Activated T-helper 2 cell treated with anti-CD3 and anti-CD28 coated beads, Interferon-gamma antibody, Interleukin-2, Interleukin-4, amounts not matched to agents 10 μg/mL and 5 μg/mL and 100 μg/mL, durations not matched to agents 14 hours and 24 hours and 36 hours (primary cell): ENCODE results near the gene RPL32. TPM values are rescaled to one million over a fixed set of nuclear protein-coding genes. Genes with fewer than 3 reads are reported as not detected.
"Not testable (repeated sequence)": the region's sequence is repeated elsewhere in the genome, so short reads cannot be mapped to it uniquely, and the experiment has no call there.

ENCODE experiments used
- DNase-seq: peaks from one replicate; pipeline ENCODE4 v3.0.0; 2021; ENCODE audit warnings: low spot score
- H3K27ac Mint-ChIP-seq: one replicate; pipeline ENCODE4 v1.8.0; 2021; ENCODE audit warnings: mixed read lengths
- H3K27me3 Mint-ChIP-seq: one replicate; pipeline ENCODE4 v1.8.0; 2021; ENCODE audit warnings: low read depth, mixed read lengths
- H3K36me3 Mint-ChIP-seq: one replicate; pipeline ENCODE4 v1.8.0; 2021; ENCODE audit warnings: low read depth, mixed read lengths
- H3K4me1 Mint-ChIP-seq: one replicate; pipeline ENCODE4 v1.8.0; 2021; ENCODE audit warnings: low read depth, mixed read lengths
- H3K4me3 Mint-ChIP-seq: one replicate; pipeline ENCODE4 v1.8.0; 2021; ENCODE audit warnings: low read depth, mild to moderate bottlenecking, moderate library complexity, mixed read lengths
- H3K9me3 Mint-ChIP-seq: one replicate; pipeline ENCODE4 v1.8.0; 2021; ENCODE audit warnings: mixed read lengths
- intact Hi-C: fragments of 100-400 bp; cut with micrococcal nuclease; formaldehyde crosslinking; loops from one replicate; pipeline ENCODE4 v1.15.1; 2023
- total RNA-seq: library from RNA; stranded (reverse); gene quantifications from 2 replicates; pipeline ENCODE4 v1.2.3, GENCODE V29; 2022

Gene RPL32
- total RNA-seq, 1 donor from 2014 or later: 2,053 TPM

GRCh38 chr3:12787967-12788690 lies 53.2 kb downstream of the RPL32 start:
- not testable (repeated sequence) for H3K27ac Mint-ChIP-seq, H3K36me3 Mint-ChIP-seq, DNase-seq, H3K4me1 Mint-ChIP-seq, H3K9me3 Mint-ChIP-seq, H3K4me3 Mint-ChIP-seq
- intact Hi-C loops: loop anchor here (1.0 kb wide), 2 partner anchors 22 to 104 kb away; no protein-coding TSS in a partner anchor
- peaks cover 20% of the 10 kb centered on the region for H3K27me3 Mint-ChIP-seq

DNA sequence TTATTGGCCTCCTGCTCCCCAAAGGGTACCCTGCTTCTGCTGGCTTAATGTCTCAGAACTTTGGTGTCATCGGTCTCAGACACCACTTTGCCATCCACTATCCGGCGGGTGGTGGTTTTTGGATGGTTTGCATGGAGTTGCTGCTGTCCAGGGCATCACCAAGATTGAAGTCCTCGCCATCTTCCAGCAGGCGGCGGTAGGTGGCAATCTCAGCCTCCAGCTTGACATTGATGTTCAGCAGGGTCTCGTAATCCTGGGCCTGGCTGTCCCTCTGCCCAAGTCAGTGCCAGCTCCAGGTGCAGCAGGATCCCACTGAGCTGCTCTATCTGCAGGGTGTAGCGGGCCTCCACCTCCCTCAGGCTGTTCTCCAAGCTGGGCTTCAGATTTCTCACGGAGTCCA lies 54.0 kb downstream of the RPL32 start:
- not testable (repeated sequence) for H3K27ac Mint-ChIP-seq, H3K4me3 Mint-ChIP-seq, H3K36me3 Mint-ChIP-seq, H3K9me3 Mint-ChIP-seq, H3K4me1 Mint-ChIP-seq
- intact Hi-C loops: loop anchor here (1.0 kb wide), 2 partner anchors 23 to 105 kb away; no protein-coding TSS in a partner anchor
- peaks cover 24% of the 10 kb centered on the region for H3K27me3 Mint-ChIP-seq
- DNase-seq: peak; percentile 19

GRCh38 chr3:12785096-12785495 lies 56.3 kb downstream of the RPL32 start:
- Mint-ChIP-seq H3K9me3 (no peaks in the 10 kb centered on the region), H3K27ac (no peak overlapping the region), H3K4me3 (no peak overlapping the region), H3K27me3 (peaks cover 26% of the 10 kb centered on the region), H3K36me3 (no peaks in the 10 kb centered on the region), H3K4me1 (no peaks in the 10 kb centered on the region)
- DNase-seq: no peak
- intact Hi-C loops: no loop called here

Other genes starting within 250 kb of the RPL32 start
- 85.1 and 89.7 TPM in 2 replicates for gene RAF1, start 177.4 kb downstream of the RPL32 start, total RNA-seq
- gene TMEM40, start 82.3 kb downstream of the RPL32 start, total RNA-seq: not detected in 2 replicates
- gene CAND2, start 44.9 kb downstream of the RPL32 start, total RNA-seq: 1.1 and 2.0 TPM in 2 replicates
- 28.1 and 31.2 TPM in 2 replicates for gene IQSEC1, start 231.9 kb upstream of the RPL32 start, total RNA-seq